ENCODE results near the gene KLRB1.
"Not testable (repeated sequence)": the region's sequence is repeated elsewhere in the genome, so short reads cannot be mapped to it uniquely, and the experiment has no call there.

KLRB1 gene

GRCh38 chr12:9607716-9608115 is at the start of gene KLRB1:
Gene KLRB1, minus strand, starts transcription at chr12:9607916. Its CDS starts 77 bp downstream, at chr12:9607839.
- TF ChIP-seq JUND (IDR thresholded peaks at IDR 0.05; ENCODE audit: low read depth), result no peak
- no peak for DNase-seq (ENCODE audit: low read depth in 1 of 2, low spot score in 1 of 2)
- in situ Hi-C loops (cut with HindIII; ENCODE audit: low pct_unique_long_range_greater_than_20kb, low sequenced_read_pairs), result no loop called here

DNA sequence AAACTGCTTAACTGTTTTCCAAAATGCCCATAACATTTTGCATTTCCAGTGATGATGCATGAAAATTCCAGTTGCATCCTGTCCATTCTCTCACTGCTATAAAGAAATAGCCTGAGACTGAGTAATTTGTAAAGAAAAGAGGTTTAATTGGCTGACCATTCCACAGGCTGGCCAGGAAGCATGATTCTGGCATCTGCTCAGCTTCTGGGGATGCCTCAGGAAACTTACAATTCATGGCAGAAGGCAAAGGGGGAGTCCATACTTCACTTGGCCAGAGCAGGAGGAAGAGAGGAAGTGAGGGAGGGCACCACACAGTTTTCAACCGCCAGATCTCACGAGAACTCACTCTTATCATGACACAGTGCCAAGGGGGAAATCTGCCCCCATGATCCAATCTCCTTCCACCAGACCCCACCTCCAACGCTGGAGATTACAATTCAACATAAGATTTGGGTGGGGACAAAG is 43.6 kb upstream of the KLRB1 start:
- no peak for TF ChIP-seq JUND (IDR thresholded peaks at IDR 0.05; ENCODE audit: low read depth)
- in situ Hi-C loops (cut with HindIII; ENCODE audit: low pct_unique_long_range_greater_than_20kb, low sequenced_read_pairs), result no loop called here
- no peak for DNase-seq (ENCODE audit: low read depth in 1 of 2, low spot score in 1 of 2)

GRCh38 chr12:9650151-9650576 is 42.4 kb upstream of the KLRB1 start:
- TF ChIP-seq JUND (IDR thresholded peaks at IDR 0.05; ENCODE audit: low read depth), result no peak
- in situ Hi-C loops (cut with HindIII; ENCODE audit: low pct_unique_long_range_greater_than_20kb, low sequenced_read_pairs), result no loop called here
- DNase-seq (ENCODE audit: low read depth in 1 of 2, low spot score in 1 of 2), result no peak

DNA sequence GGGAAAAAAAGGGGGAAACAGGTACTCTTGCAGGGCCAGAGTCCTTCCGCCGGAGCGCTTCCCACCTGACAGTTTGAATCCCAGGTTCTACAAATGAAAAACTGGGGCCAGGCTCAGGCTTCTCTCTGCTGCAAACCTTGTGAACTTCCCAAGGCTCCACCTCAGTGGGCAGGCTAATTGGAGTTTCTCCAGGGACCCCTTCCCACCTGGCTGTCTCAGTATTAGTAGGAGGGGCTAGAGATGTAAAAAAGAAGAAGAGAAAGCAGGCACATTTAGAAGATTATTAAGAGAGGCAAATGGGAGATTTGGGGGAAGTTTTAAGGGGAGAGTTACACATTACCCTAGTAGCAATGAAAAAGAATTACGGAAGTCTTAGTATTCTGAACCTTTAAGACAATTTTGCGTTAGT is 41.8 kb upstream of the KLRB1 start:
- no peak for DNase-seq (ENCODE audit: low read depth in 1 of 2, low spot score in 1 of 2)
- in situ Hi-C loops (cut with HindIII; ENCODE audit: low pct_unique_long_range_greater_than_20kb, low sequenced_read_pairs), result no loop called here
- no peak for TF ChIP-seq JUND (IDR thresholded peaks at IDR 0.05; ENCODE audit: low read depth)

GRCh38 chr12:9648701-9649531 is 41.2 kb upstream of the KLRB1 start:
- TF ChIP-seq JUND (IDR thresholded peaks at IDR 0.05; ENCODE audit: low read depth), result no peak
- in situ Hi-C loops (cut with HindIII; ENCODE audit: low pct_unique_long_range_greater_than_20kb, low sequenced_read_pairs), result no loop called here
- no peak for DNase-seq (ENCODE audit: low read depth in 1 of 2, low spot score in 1 of 2)

DNA sequence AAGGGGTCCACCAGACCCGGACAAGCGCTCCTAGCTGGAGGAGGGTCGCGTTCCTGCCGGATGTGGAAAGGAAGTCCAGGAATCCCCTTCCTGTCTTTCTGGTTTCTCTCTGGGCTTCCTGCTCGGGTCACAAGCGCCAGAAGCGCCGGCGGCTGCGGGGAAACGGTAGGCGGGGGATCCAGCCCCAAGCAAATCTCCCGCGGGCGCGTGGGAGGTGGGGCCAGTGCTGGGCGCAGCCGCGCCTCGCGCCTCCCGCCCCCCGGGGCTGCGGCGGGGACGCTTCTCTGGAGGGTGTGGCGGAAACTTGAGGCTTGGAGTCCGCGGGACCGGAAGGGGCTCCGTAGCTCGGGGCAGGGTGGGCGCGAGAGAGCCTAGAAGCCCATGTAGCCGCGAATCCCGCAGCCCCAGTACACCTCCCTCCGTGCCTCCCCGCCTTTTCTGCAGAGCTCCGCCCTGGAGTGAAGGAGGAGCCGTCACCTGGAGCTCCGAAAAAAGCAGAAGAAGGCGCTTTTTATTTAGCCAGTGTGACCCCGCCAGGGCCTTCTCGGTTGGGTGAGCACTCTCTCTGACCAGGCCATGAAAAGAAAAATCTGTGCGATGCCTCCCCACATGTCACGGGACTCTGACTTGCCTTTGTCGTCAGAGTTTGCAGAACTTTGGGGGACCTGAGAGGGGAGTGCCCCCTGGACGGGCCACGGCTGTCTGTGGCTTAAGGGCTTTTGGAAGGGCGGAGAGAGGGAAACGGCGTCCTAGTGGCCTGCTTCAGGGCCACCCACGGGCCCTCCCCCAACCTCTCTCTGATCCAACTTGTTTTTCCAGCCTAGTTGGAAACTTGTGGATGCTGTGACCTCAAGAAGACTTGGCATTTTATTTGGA is 40.3 kb upstream of the KLRB1 start:
- TF ChIP-seq JUND (IDR thresholded peaks at IDR 0.05; ENCODE audit: low read depth), result no peak
- peak; percentile 13 to 83 for DNase-seq (ENCODE audit: low read depth in 1 of 2, low spot score in 1 of 2)
- in situ Hi-C loops (cut with HindIII; ENCODE audit: low pct_unique_long_range_greater_than_20kb, low sequenced_read_pairs), result no loop called here

DNA sequence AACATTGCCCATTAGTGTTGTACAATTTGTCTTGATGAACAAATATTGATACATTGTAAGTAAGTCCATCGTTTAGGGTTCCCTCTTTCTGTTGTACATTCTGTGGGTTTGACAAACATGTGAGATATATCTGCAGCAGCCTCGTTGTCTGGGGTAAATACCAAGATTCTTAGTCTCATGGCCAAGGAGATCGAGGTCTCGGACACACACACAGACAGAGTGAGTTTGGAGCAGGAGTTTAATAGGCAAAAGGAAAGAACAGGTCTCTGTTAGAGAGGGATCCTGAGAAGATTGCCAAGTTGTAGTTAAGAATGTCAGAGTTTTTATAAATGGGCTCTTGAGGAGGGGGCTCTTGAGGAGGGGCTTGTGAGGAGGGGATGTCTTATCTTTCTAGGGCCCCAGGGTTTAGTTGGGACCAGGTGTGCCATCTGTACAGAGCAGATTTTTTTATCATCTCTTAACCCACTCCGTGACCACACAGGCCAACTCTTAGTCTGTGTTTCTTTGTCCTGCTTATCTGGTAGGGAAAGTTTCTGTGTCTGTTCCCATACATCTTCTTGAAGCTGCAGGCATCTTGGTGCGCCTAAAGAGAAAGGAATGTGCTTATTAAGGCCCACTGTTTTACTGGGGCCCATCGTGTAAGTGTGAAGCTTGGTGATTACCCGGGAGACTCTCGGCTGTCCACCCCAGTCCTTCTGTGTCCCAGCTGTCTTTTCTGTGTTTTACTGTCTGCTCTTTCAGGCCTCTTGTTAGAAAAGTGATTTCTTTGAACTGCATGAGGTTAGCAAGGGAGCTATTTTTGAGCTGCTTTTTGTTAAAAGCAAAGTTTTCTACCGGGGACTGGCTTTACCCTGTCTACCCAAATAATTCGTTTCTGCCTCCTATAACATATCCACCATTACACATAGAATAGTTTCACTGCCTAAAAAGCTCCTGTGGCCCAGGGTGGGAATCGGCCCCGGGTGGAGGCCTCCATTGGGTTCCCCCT is 39.4 kb upstream of the KLRB1 start:
- in situ Hi-C loops (cut with HindIII; ENCODE audit: low pct_unique_long_range_greater_than_20kb, low sequenced_read_pairs), result no loop called here
- DNase-seq (ENCODE audit: low read depth in 1 of 2, low spot score in 1 of 2), result no peak
- TF ChIP-seq JUND (IDR thresholded peaks at IDR 0.05; ENCODE audit: low read depth), result no peak

- DNase-seq (ENCODE audit: low read depth in 1 of 2, low spot score in 1 of 2); in situ Hi-C loops (cut with HindIII; ENCODE audit: low pct_unique_long_range_greater_than_20kb, low sequenced_read_pairs): not testable (repeated sequence)
Observed at GRCh38 chr12:9644985-9645551, 37.4 kb upstream of the KLRB1 start.

DNA sequence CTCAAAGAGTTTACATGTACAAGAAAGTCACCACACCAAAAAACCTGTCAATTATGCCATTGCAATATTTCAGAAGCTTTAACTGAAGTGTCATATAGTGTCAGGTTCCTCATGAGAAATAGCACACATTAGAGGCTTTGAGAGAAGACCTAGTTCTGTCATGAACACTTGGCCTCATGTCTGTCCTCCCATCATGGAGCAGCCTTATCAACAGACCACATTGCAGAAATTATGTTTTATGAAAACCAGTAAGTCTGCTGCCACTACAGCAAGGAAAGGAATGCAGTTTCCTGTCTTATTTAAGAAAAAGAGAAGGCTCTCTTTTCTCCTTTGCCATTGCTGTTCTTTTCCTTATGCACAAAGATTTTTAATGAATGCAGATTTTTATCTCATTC is 35.5 kb upstream of the KLRB1 start:
- no peak for DNase-seq (ENCODE audit: low read depth in 1 of 2, low spot score in 1 of 2)
- TF ChIP-seq JUND (IDR thresholded peaks at IDR 0.05; ENCODE audit: low read depth), result no peak
- in situ Hi-C loops (cut with HindIII; ENCODE audit: low pct_unique_long_range_greater_than_20kb, low sequenced_read_pairs), result no loop called here

DNA sequence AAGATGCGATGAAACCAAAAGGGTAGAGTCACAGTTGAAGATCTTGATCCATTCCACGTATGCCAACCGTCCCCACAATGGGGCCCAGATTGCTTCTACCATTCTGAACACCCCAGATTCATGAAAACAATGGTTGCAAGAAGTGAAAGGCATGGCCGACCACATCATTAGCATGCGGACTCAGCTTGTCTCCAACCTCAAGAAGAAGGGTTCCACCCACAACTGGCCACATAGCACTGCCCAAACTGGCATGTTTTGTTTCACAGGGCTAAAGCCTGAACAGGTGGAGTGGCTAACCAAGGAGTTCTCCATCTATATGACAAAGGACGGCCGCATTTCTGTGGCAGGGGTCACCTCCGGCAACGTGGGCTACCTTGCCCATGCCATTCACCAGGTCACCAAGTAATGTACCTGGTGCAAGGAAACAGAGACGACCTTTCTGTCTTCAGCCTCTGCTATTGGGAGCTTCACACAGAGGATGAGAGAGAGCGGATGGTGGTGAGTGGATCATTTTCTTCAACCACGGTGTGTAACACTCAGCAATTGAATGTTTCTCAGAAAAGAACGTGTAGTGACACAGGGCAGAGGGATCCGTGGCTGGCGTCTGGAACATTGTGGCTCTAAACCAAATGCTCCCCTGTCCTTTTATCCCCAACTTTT is 35.0 kb upstream of the KLRB1 start:
- in situ Hi-C loops (cut with HindIII; ENCODE audit: low pct_unique_long_range_greater_than_20kb, low sequenced_read_pairs), result no loop called here

DNA sequence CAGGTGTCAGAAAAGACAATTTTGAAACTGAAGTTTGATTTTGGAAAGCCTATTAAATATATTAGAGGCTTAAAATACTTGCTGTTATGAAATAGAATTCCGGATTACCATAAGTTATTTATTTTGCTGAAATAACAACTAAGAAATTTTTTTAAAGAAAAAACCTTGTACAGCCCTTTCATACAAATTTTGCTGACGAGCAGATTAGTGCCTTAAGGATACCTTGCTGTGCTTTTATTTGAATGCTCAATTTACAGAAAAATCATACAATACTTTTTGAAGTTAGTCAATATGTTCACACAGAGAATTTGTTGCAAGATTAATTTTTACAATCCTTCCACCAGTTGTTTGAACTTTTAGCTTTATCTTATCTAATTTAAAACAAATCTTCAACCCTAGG is 32.3 kb upstream of the KLRB1 start:
- TF ChIP-seq JUND (IDR thresholded peaks at IDR 0.05; ENCODE audit: low read depth), result no peak
- DNase-seq (ENCODE audit: low read depth in 1 of 2, low spot score in 1 of 2), result no peak
- in situ Hi-C loops (cut with HindIII; ENCODE audit: low pct_unique_long_range_greater_than_20kb, low sequenced_read_pairs), result no loop called here

More for the DNA sequence above, 35.0 kb upstream of the KLRB1 start:
- TF ChIP-seq JUND (IDR thresholded peaks at IDR 0.05; ENCODE audit: low read depth), result no peak
- DNase-seq (ENCODE audit: low read depth in 1 of 2, low spot score in 1 of 2), result no peak

Measured in T47D (cell line).